HTERT RPE-1 (cell line): Measurements from ENCODE around the gene NUBP1.
"Not testable (repeated sequence)": the region's sequence is repeated elsewhere in the genome, so short reads cannot be mapped to it uniquely, and the experiment has no call there.

Experiments used
- in situ Hi-C: fragments of 300-500 bp; cut with MboI; formaldehyde crosslinking; loops from 4 replicates; pipeline ENCODE4 v1.14.3; 2020; ENCODE audit warnings: low sequenced_read_pairs

The NUBP1 gene

DNA sequence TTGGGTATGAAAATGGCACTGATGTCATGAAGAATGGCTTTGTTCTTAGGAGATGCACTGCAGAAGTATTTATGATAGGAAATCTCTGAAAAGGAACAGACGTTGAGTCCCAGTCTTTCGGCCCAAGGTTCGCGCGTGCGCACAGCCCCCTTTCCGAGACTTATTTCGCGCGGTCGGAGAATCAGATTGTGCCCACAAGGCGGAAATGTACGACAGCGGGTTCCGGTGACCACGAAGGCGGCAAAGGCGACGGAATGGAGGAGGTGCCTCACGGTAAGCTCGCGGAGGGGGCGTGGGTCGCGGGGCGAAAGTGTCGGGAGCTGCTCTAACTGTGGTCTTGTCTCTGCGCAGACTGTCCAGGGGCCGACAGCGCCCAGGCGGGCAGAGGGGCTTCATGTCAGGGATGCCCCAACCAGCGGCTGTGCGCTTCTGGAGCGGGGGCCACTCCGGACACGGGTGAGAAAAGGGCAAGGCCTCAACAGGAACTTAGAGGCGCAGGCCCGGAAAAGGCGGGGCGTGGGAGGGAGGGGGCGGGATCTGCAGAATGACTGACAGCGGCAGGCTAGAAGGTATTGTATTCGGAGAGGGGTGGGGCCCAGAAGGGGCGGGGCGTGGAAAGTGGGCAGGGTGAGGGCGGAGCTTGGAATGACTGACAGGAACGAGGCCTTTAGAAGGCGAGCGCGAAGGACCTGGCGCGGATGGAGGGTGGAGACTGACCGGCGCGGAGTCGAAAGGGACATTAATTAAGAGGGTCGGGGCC lies at the start of gene NUBP1:
TSS of gene NUBP1 (plus strand) at position 233 of the 760 bp plus-strand sequence. CDS start at position 255, 22 bp downstream.
- in situ Hi-C loops: no loop called here

DNA sequence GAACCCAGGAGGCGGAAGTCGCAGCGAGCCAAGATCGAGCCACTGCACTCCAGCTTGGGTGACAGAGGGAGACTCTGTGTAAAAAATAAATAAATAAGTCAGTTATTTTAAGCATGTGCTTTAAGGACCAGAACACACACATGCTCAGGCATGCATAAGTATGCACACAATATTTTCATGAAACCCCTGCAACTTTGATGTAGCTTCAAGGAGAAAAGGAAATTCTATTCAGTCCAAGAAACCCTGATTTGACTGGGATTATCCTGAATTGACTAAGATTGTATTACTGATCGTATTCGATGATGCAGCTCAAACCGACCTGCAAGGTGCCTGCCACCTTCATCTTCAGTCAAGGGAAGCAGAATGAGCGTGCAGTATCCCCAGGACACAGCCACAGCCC lies 49.8 kb upstream of the NUBP1 start:
- in situ Hi-C loops: no loop called here

GRCh38 chr16:10694306-10694705 lies 49.3 kb upstream of the NUBP1 start:
- in situ Hi-C loops: no loop called here

DNA sequence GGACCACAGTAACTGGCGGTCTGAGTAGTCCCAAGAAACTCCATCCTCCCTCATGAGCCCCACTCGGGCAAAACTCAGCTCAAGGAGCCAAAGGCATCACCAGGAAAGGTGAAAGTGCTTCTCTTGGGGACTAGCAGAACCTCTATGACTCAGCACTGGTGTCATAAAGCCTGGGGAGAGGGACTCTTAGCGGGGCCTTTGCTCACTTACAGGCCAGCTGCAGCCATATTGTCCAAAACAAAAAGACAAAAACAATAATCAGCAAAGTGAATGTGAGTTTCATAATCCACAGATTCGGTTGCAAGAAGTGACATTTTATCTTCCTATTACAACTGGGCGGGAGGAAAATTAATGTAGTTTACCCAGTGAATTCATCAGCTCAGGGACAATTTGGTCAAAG lies 48.8 kb upstream of the NUBP1 start, which contains the start of gene TEKT5:
TSS of gene TEKT5 (minus strand) at position 101 of the 400 bp plus-strand sequence. CDS start at position 44, 57 bp downstream.
- in situ Hi-C loops: no loop called here

GRCh38 chr16:10699756-10700155 lies 43.9 kb upstream of the NUBP1 start:
- in situ Hi-C loops: no loop called here

GRCh38 chr16:10708969-10709368 lies 34.7 kb upstream of the NUBP1 start:
- in situ Hi-C loops: no loop called here

DNA sequence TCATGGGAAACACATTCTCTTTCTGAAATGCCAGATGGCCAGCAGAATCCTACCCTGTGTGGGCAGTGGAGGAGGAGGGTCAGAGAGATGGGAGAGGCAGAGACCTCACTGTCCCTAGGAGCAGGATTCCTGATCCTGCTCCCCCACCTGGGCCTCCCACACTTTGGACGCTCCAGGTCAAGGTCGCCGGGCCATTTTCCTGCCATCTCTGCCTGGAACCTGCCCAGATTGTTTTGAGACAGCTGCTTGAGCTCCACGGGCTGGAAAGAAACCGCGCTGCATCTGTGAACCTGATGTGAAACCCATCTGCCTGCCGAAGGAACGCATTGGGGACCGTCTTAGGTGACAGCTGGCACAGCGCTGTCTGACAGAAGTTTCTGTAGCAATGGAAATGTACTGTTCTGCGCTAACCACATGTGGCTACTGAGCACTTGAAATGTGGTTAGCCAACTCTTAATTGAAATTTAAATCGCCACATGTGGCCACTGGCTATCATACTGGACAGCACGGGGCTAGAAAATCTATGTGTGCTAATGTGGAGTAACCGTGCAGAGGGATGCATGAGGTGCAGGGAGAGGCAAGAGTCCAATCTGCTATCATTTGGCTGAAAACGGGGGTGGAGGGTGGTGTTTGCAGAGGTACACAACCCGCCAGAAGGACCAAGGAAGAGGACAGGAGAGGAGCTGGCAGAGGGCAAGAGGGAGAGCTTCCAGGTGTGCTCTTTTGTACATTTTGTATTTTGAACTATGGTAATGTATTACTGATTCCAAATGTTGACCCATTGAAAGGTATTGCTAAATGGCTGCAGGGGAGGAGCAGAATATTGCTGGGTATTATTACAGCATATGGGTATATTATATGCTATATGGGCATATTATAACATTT lies 15.4 kb upstream of the NUBP1 start:
- in situ Hi-C loops: no loop called here

GRCh38 chr16:10729104-10730048 lies 14.3 kb upstream of the NUBP1 start:
- in situ Hi-C loops: no loop called here

DNA sequence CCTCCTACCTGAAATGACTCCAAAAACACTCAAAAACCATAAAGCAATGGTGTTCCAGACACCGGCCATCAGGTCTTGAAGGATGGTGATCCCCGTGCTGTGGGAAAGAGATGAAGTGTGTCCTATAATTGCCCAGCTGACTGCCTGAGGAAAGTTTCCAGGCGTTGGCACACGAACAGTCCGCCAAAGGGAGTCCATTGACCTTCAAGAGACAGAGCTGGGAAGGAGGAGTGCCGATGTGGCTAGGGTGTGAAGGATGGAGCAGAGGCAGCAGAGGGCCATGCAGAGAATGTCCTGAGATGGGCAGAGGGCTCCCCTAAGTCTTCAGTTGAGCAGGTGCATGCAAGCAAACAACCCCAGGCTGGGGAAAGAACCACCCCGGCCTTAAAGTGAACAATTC lies 11.9 kb upstream of the NUBP1 start:
- in situ Hi-C loops: no loop called here

GRCh38 chr16:10737068-10737625 lies 6.5 kb upstream of the NUBP1 start:
- in situ Hi-C loops: no loop called here

- in situ Hi-C loops: no loop called here
These were observed 5.2 kb upstream of the NUBP1 start for GRCh38 chr16:10738231-10739077.

GRCh38 chr16:10740000-10740844 lies 3.4 kb upstream of the NUBP1 start:
- in situ Hi-C loops: no loop called here

GRCh38 chr16:10740845-10741208 lies 2.8 kb upstream of the NUBP1 start:
- in situ Hi-C loops: no loop called here

GRCh38 chr16:10741249-10741648 lies 2.4 kb upstream of the NUBP1 start:
- in situ Hi-C loops: not testable (repeated sequence)

DNA sequence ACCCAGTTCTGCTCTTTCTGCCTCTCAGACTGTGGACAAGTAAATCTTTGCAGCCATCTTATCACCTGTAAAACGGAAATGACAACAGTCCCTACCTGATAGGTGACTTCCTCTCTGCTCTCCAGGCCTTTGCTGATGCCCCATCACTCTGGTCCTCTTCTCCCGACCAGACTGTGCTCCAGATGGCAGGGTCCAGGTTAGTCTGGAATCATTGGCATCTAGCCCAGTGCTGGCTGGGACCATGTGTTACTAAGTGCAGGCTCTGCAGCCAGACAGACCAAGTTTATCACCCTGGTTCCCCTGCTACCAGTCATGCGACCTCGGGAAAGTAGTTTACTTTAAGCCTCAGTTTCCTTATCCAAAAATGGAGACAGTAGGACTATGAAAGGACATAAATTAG lies 1.8 kb upstream of the NUBP1 start:
- in situ Hi-C loops: no loop called here

- in situ Hi-C loops: no loop called here
These were observed 424 bp upstream of the NUBP1 start for GRCh38 chr16:10743227-10743609.

GRCh38 chr16:10744370-10745030 lies 858 bp downstream of the NUBP1 start:
- in situ Hi-C loops: no loop called here

DNA sequence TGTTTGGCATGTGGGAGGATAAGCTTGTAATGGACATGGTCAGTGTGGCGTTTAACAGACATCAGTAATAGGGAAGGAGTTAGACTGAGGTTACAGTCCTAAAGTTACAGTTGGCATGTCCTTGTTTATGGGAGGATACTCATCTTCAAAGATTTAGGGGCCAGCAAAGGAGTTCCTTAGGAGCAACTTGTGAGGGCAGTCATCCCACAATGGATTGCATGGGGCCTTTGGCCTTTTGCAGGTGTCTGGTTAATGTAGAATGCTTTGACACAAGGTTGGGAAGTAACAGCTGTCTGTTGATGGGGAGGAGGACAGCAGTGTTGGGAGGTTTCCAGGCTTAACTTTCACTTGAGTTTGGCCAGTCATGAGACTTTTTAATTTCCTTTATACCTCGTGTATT lies 2.2 kb downstream of the NUBP1 start:
- in situ Hi-C loops: no loop called here
